Body of pancreas (tissue), 4 donors: ENCODE measurements around the gene PRUNE2. TPM values are rescaled to one million over a fixed set of nuclear protein-coding genes. Genes with fewer than 3 reads are reported as not detected.

ENCODE experiments used
- ATAC-seq: fragments of 150-250 bp; one replicate; pipeline ENCODE4 v1.9.1; 2016
- DNase-seq, 4 donors: peaks; one replicate each; pipeline ENCODE4 v3.0.0-alpha.2; 2019
- H3K27ac ChIP-seq, 4 donors: fragments of 200-600 bp; sonication (generic); 1 replicate in 3 of 4; 2 replicates in 1 of 4; pipeline versions ENCODE4 v1.5.1 to v1.6.1; 2016 to 2019; ENCODE audit warnings: mild to moderate bottlenecking in 1 of 4, mixed read lengths in 1 of 4, moderate library complexity in 1 of 4
- H3K27me3 ChIP-seq, 2 donors: fragments of 200-600 bp; sonication (generic); one replicate each; pipeline ENCODE4 v1.6.0; 2016; ENCODE audit warnings: mild to moderate bottlenecking in 1 of 2
- H3K36me3 ChIP-seq, 2 donors: fragments of 200-600 bp; sonication (generic); replicated peaks in 1 of 2; 2 replicates each; pipeline ENCODE4 v1.5.1; 2016; ENCODE audit warnings: low read depth in 2 of 2; ENCODE audit not compliant: insufficient read depth in 1 of 2
- H3K4me1 ChIP-seq: fragments of 200-600 bp; sonication (generic); one replicate; pipeline ENCODE4 v1.6.0; 2016
- H3K4me3 ChIP-seq, 2 donors: fragments of 200-600 bp; sonication (generic); 1 replicate in 1 of 2; 2 replicates in 1 of 2; pipeline ENCODE4 v1.5.1; 2016 to 2019
- H3K9me3 ChIP-seq, 3 donors: fragments of 200-600 bp; sonication (generic); 1 replicate in 2 of 3; 2 replicates in 1 of 3; pipeline ENCODE4 v1.5.1; 2016
- POLR2A ChIP-seq, 3 donors: fragments of 450-650 bp; IDR thresholded peaks; one replicate each; pipeline ENCODE4 v1.6.1; 2016; ENCODE audit warnings: antibody characterized with exemption in 3 of 3, mild to moderate bottlenecking in 2 of 3
- WGBS, 2 donors: methylation state at CpG; one replicate each; pipeline ENCODE4 v1.1.5; 2017; 5-methylcytosine and 5-hydroxymethylcytosine counted together
- intact Hi-C: fragments of 100-400 bp; cut with DNase I; formaldehyde crosslinking; loops from one replicate; pipeline ENCODE4 v1.15.1; 2023
- total RNA-seq, 2 donors: library from RNA; depleted of rRNA; stranded (reverse); fragments of >200 nt; gene quantifications; one replicate each; pipeline ENCODE4 v1.1.0, GENCODE V29; 2016
- TF ChIP-seq, protein P1 (sequence below), 7 experiments: fragments of 450-650 bp in 4 of 7; fragments of 200-600 bp in 3 of 7; sonication (generic) in 3 of 7; IDR thresholded peaks; one replicate each; pipeline ENCODE4 v1.5.1; 2016 to 2019; ENCODE audit warnings: antibody characterized with exemption in 7 of 7

Gene PRUNE2
- total RNA-seq, 2 donors from 2014 or later = 3.9 to 15.2 TPM

DNA sequence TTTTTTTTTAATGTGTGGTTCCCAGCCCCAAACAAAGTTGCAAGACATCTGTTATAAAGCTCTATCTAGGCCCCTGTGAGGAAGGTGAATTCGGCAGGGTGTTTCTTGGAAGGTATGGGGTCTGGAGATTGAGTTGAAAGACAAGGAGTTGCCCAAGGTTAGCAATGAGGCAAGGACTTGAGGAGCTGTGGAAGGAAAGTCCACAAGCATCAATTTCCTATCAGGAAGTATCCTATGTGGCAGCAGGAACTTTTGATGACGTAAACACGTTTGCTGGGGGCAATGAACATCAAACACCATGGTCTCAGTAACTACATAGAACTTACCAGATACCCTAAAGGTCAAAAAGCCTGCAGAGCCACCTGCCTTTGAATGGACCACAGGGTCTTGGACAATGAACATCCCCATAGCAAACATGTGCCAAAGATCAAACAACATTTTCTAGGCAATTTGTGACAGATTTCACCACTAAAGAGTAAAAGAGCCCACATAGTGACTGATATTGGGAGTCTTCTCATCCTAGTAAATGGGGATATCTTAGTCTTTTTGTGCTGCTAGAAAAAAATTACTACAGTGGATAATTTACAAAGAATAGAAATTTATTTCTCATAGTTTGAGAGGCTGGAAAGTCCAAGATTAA is 301.9 kb downstream of the PRUNE2 start:
- no peak overlapping the region for H3K27ac ChIP-seq
- H3K36me3 ChIP-seq = no peaks in the 10 kb centered on the region
- H3K9me3 ChIP-seq = no peaks in the 10 kb centered on the region
- DNase-seq (no peak), ATAC-seq (no peak)
- H3K4me1 ChIP-seq = no peaks in the 10 kb centered on the region
- H3K4me3 ChIP-seq = no peak overlapping the region
- no peak for TF ChIP-seq POLR2A (IDR thresholded peaks at IDR 0.05)
- TF ChIP-seq, protein P1, sequence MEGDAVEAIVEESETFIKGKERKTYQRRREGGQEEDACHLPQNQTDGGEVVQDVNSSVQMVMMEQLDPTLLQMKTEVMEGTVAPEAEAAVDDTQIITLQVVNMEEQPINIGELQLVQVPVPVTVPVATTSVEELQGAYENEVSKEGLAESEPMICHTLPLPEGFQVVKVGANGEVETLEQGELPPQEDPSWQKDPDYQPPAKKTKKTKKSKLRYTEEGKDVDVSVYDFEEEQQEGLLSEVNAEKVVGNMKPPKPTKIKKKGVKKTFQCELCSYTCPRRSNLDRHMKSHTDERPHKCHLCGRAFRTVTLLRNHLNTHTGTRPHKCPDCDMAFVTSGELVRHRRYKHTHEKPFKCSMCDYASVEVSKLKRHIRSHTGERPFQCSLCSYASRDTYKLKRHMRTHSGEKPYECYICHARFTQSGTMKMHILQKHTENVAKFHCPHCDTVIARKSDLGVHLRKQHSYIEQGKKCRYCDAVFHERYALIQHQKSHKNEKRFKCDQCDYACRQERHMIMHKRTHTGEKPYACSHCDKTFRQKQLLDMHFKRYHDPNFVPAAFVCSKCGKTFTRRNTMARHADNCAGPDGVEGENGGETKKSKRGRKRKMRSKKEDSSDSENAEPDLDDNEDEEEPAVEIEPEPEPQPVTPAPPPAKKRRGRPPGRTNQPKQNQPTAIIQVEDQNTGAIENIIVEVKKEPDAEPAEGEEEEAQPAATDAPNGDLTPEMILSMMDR (IDR thresholded peaks at IDR 0.05) = no peak
- 87 to 91% methylated on average over 3 of the region's 3 CpGs for WGBS, 2 donors
- intact Hi-C loops = no loop called here
- H3K27me3 ChIP-seq = no peaks in the 10 kb centered on the region

DNA sequence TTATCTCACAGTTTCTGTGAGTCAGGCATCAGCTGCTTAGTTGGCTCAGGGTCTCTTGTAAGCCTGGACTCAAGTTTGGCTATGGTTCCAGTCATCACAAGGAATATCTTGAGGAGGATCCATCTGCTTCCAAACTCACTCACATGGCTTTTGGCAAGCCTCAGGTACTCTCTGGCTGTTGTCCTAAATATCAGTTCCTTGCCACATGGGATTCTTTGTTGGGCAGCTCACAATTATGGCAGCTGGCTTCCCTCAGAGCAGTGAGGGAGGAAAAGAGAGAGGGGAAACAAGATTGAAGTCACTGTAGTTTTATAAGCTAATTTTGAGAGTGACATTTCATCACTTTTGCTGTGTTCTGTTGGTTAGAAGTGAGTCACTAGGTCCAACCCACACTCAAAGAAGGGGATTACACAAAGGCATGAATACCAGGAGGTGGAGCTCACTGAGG is 302.4 kb downstream of the PRUNE2 start:
- ATAC-seq = no peak
- intact Hi-C loops = no loop called here
- Histone ChIP-seq H3K4me1 (no peaks in the 10 kb centered on the region), H3K27ac (no peak overlapping the region), H3K36me3 (no peaks in the 10 kb centered on the region), H3K27me3 (no peaks in the 10 kb centered on the region), H3K9me3 (no peaks in the 10 kb centered on the region), H3K4me3 (no peak overlapping the region)
- DNase-seq = no peak
- TF ChIP-seq, protein P1 (IDR thresholded peaks at IDR 0.05) = no peak
- TF ChIP-seq POLR2A (IDR thresholded peaks at IDR 0.05) = no peak

DNA sequence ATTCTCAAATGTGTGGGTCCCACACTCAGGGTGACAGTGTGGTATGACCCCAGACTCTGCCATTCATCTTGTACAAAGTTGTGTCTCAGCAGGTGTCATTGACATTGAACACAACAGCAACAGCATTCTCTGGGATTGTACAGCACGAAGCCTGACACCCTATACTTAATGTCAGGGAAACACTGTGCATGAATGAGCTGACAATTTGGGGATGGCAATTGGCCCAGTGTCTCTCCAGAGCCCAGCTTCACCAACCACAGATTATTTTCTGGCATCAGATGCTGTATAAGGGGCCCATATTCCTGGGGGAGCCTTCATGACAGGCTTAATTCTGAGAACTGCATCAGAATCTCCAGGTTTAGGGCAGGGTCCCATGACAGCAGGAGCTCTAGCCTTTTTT is 303.7 kb downstream of the PRUNE2 start:
- Histone ChIP-seq H3K27ac (no peak overlapping the region), H3K36me3 (no peaks in the 10 kb centered on the region), H3K9me3 (no peaks in the 10 kb centered on the region), H3K27me3 (no peaks in the 10 kb centered on the region), H3K4me3 (no peak overlapping the region), H3K4me1 (no peaks in the 10 kb centered on the region)
- no peak for DNase-seq
- intact Hi-C loops = no loop called here
- WGBS, 2 donors = 77 to 93% methylated on average over 1 of the region's 1 CpG
- ATAC-seq = no peak
- TF ChIP-seq POLR2A (IDR thresholded peaks at IDR 0.05) = no peak
- TF ChIP-seq, protein P1 (IDR thresholded peaks at IDR 0.05) = no peak

DNA sequence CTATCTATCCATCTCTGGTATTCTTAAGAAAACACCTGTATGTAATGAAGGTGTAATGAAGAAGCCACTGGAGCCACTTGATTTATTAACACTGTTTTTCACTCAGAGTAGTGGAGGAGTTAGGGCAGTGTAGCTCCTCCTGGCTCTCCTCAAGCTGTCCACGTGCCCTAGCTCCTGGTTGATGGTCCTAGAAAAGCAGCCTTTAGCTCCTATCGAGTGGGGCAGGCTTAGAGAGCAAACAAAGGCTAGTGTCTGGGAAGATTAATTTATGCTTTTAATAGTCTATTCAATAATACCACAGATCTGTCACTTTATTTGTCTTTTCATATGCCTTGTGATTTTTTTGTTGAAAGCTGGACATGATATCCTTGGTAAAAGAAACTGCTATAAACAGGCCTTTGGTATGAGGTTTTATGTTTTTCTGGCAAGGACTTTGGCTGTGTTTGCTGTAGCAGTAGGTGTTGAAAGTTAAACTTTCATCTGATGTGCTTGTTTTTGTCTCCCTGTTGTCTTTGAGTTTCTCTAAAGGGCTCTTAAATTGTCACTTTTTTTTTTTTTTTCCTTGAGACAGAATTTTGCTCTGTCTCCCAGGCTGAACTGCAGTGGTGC is 305.8 kb downstream of the PRUNE2 start:
- no peaks in the 10 kb centered on the region for H3K4me1 ChIP-seq
- 44 to 46% methylated on average over 2 of the region's 2 CpGs for WGBS, 2 donors
- H3K4me3 ChIP-seq = no peak overlapping the region
- H3K27me3 ChIP-seq = no peaks in the 10 kb centered on the region
- no peaks in the 10 kb centered on the region for H3K36me3 ChIP-seq
- no peak for TF ChIP-seq POLR2A (IDR thresholded peaks at IDR 0.05)
- TF ChIP-seq, protein P1 (IDR thresholded peaks at IDR 0.05) = no peak
- DNase-seq (peak in 1 of 4 donors; percentile 17), ATAC-seq (no peak)
- H3K9me3 ChIP-seq = no peaks in the 10 kb centered on the region
- no peak overlapping the region for H3K27ac ChIP-seq
- intact Hi-C loops = no loop called here

DNA sequence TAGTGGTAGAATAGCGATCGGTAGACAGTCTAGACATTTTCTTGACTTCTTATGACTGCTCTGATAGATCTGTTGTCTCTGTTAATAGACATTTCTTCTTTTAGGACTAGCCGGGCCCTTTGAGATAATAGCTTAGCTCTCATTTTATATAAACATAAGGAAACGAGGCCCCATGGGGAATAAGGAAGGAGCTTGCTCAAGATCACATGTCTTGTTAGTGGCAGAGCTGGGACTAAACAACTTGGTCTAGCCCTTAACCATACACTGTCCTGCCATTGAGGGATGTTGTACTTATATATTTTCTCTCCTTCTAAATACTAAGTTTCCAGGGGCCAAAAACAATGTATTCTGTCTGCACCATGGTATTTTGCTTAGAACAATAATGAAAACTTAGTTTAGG is 306.9 kb downstream of the PRUNE2 start:
- 86 to 90% methylated on average over 4 of the region's 4 CpGs for WGBS, 2 donors
- ATAC-seq (no peak), DNase-seq (no peak)
- Histone ChIP-seq H3K9me3 (no peaks in the 10 kb centered on the region), H3K27ac (no peak overlapping the region), H3K4me1 (no peaks in the 10 kb centered on the region), H3K36me3 (no peaks in the 10 kb centered on the region), H3K27me3 (no peaks in the 10 kb centered on the region), H3K4me3 (no peak overlapping the region)
- intact Hi-C loops = no loop called here
- TF ChIP-seq, protein P1 (IDR thresholded peaks at IDR 0.05) = no peak
- no peak for TF ChIP-seq POLR2A (IDR thresholded peaks at IDR 0.05)
